Head of caudate nucleus (tissue), 42 donors: ENCODE data around the gene FCAMR.

Source experiments
- DNase-seq, 42 donors: peaks; one replicate each; pipeline versions ENCODE4 v3.0.0 to v3.0.0-alpha.2; 2020 to 2021; ENCODE audit warnings: mixed read lengths in 7 of 42
- intact Hi-C: fragments of 100-400 bp; cut with DNase I; formaldehyde crosslinking; loops from one replicate; pipeline ENCODE4 v1.15.0; 2022

The FCAMR gene

GRCh38 chr1:206963119-206963712 lies 7.0 kb downstream of the FCAMR start:
- intact Hi-C loops = no loop called here

DNA sequence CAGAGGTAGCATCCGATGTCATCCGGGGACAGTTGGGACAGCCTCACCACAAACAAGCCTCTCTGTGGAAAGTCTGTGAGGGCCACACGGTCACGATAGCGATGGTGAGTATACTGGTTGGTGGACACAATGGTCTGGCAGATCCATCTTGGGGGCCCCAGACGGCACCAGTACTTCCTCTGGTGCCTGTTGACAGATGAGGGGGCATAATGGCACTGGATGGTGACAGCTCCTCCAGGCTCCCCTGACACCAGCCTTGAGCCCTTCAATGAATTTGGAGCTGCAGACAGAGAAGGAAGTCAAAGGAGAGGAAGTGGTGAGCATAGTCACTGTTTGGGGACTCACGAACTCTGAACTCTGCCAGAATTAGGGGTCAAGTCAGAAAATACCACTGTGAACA lies 8.0 kb downstream of the FCAMR start:
- intact Hi-C loops = no loop called here

More at GRCh38 chr1:206963119-206963712, 7.0 kb downstream of the FCAMR start:
- no peak for DNase-seq

DNA sequence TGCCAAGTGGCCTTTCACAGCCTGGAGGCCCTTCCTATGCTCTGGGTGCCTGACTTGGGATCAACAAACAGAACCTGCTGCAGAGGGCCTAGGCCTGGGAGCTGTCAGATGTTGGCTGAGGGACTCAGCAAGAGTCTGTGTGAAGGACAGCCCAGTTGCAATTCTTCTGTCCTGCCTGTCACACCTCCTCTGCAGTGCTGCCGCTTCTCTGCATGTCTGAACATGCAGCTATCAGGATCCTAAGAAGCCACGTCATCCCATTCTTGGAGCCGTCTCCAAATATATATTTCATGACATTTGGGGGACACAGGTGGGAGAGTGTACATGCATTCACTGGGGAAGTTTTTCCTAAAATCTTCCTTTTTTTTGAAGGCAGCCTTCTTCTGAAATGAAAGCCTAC lies 8.6 kb downstream of the FCAMR start:
- no peak for DNase-seq
- intact Hi-C loops = no loop called here

More for the DNA sequence above, 8.0 kb downstream of the FCAMR start:
- DNase-seq = no peak

DNA sequence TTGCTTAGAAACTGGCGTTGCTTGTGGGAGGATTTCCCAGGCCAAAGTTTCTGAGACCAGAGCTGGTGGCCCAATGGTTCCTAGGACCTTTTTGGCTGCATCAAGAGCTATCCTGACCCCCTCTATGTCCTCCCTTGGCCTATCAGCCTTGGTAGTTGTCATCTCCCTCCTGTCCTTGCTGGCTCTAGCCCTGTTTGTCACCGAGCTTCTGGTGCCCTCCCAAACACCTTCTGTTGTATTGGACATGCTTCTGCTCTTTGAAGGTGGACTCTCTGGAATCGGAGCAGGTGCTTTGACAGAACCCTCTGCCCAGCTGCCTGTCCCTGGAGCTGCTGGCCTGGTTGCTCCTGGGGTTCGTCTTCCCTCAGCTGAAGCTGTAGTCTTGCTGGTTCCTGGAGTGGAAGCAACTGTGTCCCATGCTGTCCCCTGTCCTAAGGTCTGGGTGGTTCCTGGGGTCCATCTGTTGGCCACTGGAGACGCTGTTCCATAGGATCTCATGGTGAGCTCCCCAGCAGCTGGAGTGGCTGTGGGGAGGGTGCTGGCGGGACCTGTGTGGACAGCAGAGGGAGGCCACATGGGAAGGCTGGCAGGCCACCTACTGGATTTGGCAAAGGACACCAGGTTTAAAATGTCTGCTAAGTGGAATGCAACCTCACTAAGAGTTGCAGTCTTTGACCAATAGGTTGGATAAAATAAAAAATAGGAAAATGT lies 9.4 kb downstream of the FCAMR start:
- DNase-seq = no peak
- intact Hi-C loops = no loop called here

- intact Hi-C loops = no loop called here
- DNase-seq = no peak
These were observed 12.1 kb downstream of the FCAMR start for GRCh38 chr1:206958144-206958543.

DNA sequence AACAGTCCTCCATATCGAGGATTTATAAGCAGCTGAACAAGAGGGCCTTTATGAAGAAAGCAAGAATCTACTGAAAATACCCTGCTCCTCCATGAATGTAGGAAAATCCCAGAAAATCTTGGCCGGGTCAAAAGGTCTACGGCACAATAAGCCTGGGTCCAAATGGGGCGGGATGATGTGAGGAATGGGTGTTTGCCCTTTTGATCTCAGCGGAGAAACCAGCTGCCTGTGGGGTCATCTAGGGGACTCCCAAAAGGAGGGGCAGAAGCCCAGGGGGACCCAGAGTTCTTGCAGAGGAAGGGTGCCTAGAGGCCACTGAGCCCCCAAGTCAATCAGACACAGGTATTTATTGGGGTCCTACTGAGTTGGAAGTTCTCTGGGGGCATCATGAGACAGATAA lies 12.6 kb downstream of the FCAMR start:
- intact Hi-C loops = no loop called here
- no peak for DNase-seq

DNA sequence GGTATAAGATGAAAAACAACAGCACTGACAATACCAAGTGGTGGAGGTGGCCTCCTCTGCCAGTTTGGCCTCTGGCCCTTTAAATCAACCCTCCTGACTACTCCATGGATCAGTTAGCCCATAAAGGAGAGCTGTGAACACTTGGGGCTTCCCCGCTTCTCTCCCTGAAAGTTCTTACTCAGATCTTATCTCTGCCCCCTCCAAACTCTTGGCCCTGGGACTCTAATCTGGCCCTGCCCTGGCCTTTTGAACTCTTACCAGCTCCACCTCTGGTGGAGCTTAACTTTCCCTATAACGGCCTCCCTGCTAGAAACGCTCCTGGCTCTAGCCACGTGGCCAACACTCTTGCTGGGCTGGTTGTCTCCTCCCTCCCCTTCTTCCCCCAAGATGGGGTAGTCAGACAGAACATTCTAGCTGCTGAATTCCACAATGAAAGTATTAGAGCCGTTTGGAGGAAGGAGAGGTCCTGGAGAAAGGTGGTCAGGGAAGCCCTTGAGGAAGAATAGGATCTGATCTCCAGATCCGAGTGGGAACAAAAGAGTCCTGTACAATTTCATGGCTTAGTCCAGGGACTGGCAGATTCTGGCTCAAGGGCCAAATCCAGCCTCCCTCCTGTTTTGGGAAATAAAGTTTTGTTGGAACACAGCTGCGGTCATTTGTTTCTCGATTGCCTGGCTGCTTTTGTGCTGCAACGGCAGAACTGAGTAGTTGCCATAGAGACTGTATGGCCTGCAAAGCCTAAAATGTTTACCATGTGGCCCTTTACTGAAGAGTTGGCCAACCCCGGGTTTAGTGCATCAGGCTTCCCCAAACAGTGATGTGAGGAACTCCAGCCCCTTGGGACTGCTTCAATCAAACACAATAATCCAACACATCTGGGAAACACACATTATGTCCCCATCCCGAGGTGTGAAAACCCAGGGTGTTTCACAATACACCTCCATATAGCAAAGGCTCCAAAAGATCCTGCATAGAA lies 14.5 kb downstream of the FCAMR start:
- DNase-seq = peak in 1 of 42 donors; percentile 30
- intact Hi-C loops = no loop called here

DNA sequence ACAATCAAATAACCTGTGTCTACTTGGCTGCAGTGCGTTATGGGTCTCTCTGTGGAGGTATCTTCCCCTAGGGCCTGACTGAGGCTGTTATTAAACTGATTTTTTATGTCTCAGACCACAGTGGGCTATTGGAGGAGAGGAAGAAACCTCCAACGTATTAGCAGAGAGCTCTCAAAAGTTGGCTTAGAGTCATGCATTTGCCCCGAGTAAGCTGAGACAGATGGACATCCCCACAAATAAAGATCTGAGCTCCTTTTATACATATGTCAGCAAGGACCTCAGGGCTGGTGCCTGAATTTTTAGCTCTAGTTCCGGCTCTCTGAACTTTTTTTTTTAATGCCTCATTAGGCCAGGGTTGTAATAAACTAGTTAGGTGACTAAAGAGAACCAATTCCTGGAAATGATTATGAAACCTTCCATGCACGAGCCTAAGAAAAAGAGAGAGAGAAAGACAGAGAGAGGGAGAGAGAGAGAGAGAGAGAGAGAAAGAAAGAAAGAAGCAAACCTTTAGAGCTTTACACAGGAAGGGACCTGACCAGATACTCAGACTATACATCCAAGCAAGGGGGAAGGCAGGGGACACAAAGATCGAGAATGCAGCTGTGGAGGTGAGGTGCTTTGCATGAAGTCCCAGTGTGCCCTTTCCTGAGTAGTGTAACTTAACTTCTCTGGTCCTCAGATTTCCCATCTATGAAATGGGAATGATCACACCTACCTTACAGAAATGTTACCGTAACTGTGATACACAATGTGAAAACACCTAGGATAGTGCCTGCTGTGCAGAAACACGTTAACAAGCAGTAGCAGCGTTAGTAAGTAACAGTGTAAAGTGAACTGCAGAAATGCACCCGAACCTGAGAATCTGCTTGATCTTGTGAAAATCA lies 15.6 kb downstream of the FCAMR start:
- no peak for DNase-seq
- intact Hi-C loops = no loop called here

GRCh38 chr1:206953626-206954025 lies 16.6 kb downstream of the FCAMR start:
- DNase-seq = no peak
- intact Hi-C loops = no loop called here

DNA sequence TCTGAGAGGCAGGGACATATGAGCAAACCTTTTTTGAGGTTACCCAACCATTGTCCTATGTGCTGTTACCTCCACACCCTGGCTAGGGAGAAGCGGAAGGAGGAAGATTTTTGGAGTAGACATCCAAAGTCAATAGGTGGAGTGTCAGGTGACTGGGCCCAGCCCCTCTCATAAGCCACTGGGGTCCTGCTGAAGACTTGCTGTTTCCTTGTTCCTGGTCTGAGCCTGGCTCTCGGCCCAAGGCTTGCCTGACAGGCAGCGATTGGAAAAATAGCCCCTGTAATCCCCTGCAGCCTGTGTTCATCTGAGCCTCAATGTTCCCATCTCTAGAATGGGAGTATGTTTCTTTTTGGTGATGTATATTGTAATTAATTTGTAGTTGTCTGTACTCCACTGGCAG lies 17.1 kb downstream of the FCAMR start:
- intact Hi-C loops = no loop called here
- DNase-seq = no peak

DNA sequence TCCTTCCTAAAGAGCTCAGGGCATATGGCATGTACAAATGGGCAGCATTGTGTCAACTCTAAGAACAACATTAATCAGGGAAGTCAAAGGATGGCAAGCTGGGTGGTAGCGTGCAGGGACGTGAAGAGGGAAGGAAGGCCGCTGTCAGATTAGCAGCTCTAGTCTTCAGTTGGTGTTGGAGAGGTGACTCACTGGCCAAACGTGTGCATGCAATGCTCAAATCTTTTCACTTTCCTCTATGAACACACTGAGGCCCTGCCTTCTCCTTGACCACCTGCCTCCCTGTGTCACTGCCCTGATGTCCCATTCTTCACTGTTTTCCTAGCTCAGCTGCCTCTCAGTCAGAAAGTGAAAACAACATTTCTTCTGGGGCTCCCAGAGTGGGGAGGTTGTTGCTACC lies 18.1 kb downstream of the FCAMR start:
- no peak for DNase-seq
- intact Hi-C loops = no loop called here

GRCh38 chr1:206951318-206952100 lies 18.8 kb downstream of the FCAMR start:
- intact Hi-C loops = no loop called here
- no peak for DNase-seq

DNA sequence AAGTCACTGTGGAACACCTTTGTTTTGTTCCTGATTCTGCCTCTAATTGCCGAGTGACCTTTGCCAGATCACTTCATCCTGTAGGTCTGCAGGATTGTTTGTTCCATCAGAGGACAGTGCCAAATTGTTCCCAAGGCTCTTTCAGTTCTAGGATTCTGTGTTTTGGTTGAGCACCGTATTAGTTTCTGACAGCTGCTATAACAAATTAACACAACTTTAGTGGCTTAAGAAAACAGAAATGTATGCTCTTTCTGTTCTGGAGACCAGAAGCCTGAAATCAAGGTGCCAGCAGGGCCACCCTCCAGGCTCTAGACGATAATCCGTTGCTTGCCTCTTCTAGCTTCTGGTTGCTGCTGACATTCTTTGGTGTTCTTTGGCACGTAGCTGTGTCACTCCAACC lies 20.6 kb downstream of the FCAMR start:
- no peak for DNase-seq
- intact Hi-C loops = no loop called here

DNA sequence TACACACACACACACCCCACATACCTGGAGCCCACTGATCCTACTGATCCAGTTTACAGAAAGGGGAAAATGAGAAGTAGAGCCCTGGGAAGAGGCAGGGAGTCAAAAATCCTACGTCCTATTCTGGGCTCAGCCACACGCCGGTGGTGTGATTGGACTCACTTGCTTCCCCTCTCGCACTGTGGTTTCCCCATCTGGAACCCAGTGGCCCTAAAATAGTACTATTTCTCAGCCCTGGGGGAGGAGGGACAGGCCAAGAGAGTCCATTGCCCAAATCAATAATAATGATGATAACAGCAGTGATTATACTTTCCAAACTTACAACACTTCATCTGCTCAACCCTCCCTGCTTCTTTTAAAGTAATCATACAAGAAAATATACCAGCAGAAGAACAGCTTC lies 21.1 kb downstream of the FCAMR start:
- intact Hi-C loops = no loop called here
- peak in 19 of 42 donors; percentile 8 to 58 (median 30) for DNase-seq

- intact Hi-C loops = no loop called here
- no peak for DNase-seq
These were observed 23.0 kb downstream of the FCAMR start for GRCh38 chr1:206947255-206947654.

- no peak for DNase-seq
These were observed 24.0 kb downstream of the FCAMR start, which contains the start of gene PIGR for GRCh38 chr1:206946261-206946660. PIGR (minus strand) TSS chr1:206946466; CDS start chr1:206940531, 5,935 bp downstream.

GRCh38 chr1:206945779-206946178 lies 24.5 kb downstream of the FCAMR start:
- intact Hi-C loops = no loop called here
- DNase-seq = no peak

More at GRCh38 chr1:206946261-206946660, 24.0 kb downstream of the FCAMR start, which contains the start of gene PIGR:
- intact Hi-C loops = no loop called here

DNA sequence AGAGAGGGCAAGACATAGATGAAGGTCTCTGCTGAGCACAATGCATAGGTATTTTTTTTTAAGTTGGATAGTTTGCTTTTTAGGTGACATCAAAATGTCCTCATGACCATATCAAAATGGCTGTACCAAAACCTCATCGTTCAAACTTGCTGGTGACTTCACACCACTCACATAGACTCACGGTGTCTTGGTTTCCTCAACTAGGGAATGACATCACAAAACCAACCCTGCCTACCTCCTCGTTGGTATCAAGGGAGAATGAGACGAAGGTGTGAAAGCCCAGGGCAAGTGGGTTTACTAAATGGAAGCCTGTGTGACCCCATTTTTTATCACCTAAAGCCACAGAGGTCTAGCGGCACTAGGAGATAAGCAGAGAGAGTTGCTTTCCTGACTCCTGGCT lies 25.6 kb downstream of the FCAMR start:
- intact Hi-C loops = no loop called here
- DNase-seq = no peak
